KG1 (cell line): ENCODE data around the gene DLG1.

Experiments
- DNase-seq: peaks from one replicate; lab custom pipeline; 2025; lab: John Stamatoyannopoulos, UW

The DLG1 gene

DNA sequence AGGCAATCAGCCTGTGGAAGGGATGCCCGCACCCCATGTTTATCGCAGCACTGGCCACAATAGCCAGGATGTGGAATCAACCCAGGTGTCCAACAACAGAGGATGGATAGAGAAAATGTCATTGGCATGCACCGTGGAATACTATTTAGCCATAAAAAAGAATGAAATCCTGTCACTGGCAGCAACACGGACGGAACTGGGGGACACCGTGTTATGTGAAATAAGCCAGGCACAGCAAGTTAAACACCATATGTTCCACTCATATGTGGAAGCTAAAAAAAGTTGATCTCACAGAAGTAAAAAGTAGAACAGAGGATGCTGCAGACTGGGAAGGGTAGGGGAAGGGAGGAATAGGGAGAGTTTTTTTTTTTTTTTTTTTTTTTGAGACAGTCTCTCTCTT is 284.4 kb downstream of the DLG1 start:
- DNase-seq, result no peak

DNA sequence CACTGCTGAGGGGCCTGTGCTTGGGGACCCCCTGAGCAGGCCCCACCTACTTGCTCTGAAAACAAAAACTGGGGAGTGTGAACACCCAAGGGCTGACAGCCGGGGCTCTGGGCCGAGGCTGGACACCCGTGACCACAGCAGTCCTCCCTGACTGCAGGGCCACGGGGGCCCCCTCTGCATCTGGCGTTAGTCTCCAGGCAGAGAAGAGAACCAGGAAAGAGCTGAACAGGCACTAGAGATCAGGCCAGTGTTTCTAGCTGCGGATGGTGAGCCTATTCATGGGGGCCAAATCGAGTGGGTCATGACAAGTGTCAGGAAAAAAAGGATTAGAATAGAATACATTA is 285.9 kb downstream of the DLG1 start:
- DNase-seq, result no peak

DNA sequence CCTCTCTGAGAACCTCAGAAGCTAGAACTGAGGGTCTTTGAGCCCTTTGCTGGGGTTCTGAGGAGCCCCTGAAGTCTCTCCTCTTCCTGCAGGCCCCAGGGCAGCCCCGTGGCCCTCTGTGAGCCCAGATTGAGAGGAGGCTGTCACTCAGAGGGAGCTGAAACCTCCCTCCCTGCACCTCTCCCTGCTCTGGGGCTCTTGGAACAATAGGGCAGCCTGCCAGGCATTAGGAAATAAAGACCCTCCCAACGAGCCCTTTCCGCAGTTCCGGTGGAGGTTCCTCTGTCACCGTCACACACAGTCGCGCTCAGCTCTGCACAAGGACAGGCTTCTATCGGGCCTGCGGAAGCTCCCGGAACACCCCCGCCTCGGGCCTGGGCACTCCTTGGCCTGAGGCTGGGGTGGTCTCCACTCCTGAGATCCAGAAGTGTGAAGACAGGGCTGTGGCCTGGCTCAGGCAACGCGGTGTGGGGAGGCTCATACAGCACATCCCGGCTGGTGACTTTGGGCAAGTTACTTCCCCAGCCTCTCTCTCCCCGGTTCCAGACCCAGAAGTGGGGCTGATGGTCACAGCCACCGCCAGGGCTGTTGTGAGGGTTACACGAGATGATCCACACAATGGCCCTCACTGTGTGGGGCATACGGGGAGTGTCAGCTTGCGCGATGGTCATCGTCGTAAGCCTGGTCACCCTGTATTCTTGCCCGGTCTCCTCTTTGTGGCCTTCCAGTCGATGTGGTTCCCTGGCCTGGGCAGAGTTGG is 286.5 kb downstream of the DLG1 start:
- no peak for DNase-seq

DNA sequence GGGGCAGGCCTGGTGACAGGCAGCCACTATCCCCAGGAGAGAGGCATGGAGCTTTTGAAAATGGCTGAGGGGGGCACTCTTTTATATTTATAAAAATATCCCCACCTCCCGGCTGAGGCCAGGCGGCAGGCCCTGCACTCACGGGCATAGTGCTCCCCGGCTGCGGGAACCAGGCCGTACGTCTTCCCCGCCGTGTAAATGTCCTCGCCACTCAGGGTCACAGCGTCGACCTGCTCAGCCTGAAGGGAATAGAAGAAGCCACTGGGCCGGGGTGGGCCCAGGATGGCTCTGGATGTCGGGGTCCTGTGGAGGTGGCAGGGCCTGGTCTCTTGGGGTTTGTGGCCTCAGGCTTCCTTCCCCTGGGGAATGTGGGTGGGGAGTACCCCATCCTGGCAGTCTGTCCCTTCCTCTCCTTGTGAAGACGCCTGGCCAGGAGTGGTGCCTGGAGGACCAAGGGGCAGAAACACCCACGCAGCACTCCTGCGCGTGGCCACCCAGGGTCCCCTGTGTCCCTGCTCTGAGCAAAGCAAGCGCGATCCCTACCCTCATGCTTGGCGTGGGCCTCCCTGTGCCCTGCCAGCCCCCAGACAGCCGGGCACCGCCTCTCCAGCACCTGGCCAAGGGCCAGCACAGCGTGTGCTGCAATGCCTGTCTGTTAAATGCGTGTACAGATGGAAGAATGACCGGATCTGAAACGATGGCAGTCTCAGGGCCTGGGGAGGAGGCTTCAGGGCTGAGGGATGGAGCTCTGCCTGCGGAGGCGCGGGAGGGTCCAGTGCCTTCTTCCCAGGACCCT is 287.7 kb downstream of the DLG1 start:
- no peak for DNase-seq

DNA sequence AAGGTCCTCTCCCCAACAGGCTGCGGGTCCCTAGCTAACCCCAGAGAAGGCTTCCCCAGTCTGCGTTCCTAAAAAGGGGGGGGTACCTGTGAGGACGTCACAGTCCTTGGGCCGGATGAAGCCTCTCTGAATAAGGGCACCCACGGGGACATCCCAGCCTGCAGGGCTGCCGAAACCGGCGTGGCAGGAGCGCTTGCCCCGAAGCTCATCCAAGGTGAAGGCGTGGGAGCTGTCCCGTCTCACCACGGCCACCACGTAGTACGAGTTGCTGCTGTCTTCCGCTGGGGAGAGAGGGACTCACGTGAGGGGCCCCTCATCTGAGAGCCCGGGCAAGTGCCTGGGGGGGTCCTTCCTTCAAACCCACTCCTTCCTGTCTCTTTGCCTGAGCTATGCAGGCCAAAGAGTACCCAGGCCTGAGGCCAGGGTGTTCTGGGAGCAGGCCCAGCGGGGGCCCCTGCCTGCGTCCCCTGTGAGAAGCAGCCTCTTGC is 288.8 kb downstream of the DLG1 start:
- DNase-seq, result no peak

DNA sequence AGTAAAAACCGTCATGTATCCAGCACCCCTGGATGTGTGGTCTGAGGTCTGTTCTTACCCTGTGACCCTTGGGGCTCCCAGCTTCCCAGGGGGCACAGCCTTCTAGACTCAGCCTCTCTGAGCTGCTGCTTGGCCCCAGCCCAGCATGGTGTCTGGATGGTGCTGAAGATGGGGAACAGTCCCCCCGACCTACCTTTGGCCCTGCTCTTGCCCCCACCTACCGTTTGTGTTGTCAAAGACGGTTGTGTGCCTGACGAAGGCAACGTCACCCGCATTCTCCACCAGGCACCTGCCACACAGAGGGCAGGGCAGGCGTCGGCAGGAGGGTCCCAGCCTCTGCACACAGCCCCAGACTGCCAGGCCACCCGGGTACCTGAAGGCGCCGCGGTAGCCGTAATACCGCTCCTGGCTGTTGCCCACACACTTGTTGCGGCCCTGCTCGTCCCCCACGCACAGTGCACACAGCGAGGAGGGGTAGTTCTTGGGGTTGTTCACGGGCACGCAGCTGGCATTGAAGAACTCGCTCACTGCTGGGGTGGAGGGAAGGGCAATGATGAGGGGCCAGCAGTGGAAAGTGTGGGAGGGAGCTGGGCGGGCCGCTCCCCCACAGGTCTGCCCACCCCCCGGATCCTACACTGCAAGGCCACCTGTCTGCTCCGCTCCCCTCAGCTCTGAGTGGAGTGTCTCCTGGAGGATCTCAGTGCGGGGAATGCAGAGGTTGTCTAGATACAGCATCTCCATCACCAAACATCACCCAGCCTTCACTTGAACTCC is 289.8 kb downstream of the DLG1 start:
- no peak for DNase-seq

DNA sequence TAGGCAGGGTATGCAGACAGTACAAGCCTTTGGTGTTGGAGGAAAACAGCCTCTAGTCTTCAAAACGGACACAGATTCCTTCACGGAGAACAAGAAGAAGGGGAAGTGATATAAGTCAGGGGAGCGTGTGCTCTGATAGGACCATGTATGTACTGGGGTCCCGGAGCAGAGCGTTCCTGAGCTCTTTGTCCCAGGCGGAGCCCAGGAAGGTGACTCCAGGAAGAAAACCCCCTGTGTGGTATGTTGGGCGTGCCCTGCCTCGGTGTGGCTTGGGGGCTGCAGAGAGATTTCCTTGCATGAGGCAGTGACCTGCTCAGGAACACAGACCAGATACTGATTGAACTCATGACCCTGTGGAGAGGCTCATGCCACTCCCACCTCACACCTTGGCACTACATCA is 290.5 kb downstream of the DLG1 start:
- DNase-seq, result no peak

DNA sequence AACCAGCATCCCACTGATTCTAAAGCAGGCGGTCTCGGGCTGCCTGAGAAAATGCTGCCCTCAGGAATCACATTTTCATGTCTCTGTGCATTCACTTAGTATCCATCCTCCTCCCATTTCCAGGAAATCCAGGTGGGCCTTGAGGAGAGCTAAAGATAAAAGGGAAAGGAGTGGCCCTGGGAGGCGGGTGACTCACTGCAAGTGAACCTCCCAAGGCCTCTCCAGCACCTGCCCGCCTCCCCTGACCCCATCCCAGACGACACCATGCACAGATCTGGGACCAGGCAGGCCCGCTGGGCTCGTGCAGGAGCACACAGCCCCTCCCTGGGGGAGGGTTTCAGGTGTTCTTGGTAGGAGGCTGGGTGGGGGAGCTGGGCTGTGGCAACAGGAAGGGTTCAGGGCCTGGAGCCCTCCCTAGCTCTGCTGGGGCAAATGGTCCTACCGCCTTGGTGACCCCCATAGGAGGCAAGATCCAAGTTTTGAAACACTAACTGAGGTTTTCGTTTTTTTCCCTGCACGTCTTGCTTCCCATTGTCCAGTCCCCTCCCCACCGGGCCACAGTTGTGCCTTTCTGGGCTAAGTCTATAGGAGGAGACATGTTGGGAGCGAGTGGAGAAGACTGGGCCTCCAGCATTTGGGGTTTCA is 291.0 kb downstream of the DLG1 start:
- DNase-seq, result no peak

DNA sequence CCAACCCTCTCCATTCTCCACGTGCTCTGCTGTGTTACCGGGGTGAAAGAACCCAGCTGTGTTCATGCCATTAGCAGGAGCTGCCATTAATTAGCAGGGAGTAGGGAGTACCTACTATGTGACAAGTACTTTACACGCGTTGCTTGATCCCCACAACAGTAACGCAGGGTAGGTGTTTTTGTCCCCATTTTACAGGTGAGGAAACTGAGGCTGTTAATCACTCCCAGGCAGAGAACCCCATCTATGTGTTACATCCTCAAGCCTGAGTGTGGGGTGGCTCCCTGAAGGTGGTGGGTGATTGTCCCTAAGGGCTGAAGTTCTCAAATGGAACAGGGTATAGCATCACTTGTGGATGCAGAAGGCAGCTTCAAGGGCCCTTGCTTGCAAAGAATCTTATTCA is 291.6 kb downstream of the DLG1 start:
- DNase-seq, result no peak

DNA sequence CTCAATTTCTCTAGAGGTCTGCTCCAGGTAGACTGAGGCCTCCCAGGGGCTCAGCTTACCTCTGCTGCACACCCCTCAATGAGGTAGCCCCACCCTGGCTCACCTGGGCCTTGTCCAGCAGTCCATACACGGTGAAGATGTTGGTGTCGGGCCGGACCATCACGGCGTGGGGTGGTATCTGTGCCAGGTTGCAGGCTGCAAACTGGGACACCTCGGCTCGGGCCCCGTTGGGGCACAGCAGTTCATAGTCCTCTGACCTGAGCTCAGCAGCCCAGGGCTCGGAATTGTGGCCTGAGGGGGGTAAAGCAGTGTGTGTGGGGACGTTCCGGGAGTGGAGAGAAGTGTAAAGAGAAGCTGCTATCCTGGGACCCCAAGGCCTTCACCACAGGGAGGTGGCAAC is 292.0 kb downstream of the DLG1 start:
- no peak for DNase-seq

DNA sequence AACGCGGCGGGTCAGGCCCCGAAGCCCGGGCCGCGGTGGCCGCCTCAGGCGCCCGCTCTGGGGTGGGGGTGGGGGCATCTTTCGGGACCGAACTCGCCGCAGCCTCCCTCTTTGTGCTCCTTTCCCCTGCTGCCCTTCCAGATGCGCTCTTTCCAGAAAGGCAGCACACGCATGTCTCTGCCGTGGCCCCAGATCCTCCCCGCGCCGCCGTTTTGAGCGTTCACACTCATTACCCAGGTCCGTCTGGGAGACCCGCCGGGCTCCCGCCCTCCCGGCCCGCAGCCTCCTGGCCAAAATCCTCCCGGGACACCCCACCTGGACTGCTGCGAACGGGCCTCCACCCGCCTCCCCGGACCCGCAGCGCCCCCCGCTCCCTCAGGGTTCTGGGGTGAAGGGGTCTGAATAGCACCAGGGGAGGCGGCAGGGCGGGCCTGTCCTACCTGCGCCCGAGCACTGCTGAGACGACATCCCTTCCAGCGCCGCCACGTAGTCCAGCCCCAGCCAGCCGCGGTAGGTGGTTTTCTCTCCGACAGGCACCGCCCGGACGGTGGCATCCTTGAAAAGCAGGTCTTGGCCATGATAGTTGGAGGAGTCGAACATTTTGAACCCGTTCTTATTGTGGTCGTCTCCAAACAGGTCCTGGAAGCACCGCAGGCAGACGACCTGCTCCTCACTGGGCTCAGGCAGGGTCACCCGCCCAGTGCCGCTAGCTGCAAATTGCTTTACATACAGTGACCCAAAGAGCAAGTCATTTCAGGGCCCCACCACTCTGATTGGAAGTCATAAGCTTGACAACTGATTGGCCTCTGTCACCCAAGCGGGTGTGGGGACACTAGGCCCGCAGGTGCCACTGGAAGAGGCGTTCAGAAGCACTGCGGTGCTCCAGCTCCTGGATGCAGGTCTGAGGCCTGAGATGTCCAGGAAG is 294.7 kb downstream of the DLG1 start:
- DNase-seq, result no peak

DNA sequence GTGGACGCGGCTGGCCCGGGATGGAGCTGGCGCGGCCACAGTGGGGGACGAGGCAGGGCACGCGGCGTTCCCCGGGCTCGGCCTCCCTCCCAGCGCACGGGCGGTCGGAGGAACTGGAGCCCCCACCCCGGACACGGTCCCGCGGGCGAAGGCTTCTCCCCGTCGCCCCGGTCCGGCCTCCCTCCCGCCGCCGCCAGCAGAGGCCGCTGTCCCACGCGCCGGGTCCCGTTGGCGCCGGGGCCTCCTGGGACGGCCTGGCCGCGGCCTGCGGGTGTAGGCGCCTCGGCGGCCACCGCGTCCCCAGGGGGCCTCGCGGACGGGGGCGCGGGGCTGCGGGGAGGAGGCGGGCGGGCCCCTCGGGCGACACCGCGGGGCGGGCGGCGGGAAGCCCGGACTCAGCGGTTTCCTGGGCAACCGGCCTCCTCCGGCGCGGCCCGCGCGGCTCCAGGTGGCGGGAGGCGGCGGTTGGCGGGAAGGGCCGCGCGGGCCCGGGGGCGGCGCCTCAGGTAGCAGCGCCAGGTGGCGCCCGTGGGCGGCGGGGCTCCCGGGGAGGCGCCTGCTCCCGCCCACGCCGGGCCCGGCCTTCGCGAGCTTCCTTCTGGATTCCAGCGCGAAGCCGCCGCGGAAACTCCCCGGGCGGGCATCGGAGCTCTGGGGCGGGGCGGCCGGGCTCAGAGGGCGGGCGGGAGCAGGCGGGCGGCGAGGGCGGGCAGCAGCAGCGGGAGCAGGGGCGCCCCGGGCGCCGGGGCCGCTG is 295.5 kb downstream of the DLG1 start:
- peak; percentile 50 for DNase-seq

DNA sequence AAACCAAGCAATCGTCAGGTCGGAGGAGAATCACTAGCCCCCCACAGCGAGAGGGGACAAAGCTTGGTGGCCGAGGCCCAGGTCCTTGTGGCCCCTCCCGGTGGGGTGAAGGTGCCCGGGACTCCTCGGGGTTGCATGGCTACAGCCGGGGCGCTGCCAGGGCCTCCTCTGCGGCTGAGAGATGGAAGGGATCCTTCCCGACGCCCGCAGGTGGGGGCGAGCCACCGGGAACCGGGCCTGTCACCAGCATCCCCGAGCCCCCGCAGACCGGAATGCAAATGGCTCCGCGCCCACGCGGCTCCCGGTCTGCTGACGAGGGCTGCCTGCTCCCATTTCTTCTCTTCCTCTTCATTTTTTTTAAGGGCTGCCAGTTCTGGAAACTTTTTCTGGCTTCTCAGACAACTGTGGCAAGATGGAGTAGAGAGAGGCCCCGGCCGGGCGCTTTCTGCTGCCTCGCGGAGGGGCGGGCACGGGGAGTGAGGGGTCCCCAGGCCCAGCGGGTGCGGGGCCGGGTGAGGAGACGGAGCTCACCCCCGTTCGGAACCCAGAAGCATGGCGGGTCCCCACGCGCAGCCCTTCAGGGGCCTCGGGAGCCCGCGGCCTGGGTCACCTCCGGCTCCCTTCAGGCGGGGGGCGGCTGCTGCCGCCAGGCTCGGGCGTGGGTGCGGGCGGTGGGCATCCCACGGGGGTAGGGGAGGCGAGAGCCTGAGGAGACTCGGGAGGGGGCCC is 296.3 kb downstream of the DLG1 start:
- DNase-seq, result no peak

DNA sequence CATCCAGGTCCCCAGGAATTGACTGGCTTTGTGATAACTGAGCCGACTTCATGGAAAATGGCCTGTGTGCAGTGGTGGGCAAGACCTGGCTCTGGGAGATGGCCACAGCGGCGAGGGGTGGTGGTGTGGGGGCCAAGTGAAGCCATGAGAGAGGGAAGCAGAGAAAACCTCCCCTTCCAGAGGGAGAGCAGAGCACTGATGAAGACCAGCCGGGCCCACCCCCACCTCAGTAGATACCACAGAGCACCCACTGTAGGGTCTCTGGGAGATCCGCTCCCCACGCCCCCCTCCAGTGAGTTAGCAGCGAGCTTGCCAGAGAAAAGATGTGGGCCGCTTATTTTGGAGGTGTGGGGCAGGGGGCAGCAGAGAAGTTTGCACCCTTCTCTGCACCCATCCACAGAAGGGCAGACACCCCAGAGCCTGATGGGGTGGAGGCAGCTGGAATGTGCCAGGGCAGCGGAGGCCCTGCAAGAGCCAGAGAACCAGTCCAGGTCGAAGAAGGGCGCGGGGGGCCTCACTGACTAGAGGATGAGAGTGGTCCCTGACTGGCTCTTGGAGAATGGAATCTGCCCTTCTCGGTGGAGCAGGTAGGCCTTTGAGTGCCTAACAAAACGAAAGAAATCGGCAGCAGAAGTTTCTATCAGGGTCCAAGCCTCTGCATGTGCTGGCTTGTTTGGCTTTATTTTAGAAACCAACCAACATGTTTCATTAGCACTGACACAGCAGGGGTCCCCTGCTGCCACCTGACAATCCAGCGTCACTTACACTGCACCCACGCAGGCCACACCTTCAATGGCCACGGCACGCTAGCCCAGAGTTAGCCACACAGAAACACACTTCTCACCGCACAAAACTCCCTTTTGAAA is 297.1 kb downstream of the DLG1 start:
- no peak for DNase-seq

DNA sequence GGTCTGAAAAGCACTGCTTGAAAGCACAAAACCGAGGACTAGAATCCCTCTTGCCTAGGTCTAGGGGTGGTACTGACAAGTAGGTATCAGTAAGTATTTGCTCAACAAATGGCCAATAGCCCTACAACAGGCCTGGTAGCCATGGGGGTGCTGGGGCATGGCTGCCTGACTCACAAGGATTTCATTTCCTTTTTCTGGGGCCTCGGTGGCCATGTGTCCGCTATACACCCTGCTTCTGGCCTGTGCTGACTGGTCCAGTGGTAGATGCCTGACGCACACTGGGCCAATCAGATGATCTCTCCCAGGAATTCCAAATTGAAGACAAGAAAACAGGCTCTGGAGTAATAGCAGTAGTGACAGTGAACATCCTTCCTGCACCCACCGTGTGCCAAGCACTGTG is 298.2 kb downstream of the DLG1 start:
- no peak for DNase-seq

DNA sequence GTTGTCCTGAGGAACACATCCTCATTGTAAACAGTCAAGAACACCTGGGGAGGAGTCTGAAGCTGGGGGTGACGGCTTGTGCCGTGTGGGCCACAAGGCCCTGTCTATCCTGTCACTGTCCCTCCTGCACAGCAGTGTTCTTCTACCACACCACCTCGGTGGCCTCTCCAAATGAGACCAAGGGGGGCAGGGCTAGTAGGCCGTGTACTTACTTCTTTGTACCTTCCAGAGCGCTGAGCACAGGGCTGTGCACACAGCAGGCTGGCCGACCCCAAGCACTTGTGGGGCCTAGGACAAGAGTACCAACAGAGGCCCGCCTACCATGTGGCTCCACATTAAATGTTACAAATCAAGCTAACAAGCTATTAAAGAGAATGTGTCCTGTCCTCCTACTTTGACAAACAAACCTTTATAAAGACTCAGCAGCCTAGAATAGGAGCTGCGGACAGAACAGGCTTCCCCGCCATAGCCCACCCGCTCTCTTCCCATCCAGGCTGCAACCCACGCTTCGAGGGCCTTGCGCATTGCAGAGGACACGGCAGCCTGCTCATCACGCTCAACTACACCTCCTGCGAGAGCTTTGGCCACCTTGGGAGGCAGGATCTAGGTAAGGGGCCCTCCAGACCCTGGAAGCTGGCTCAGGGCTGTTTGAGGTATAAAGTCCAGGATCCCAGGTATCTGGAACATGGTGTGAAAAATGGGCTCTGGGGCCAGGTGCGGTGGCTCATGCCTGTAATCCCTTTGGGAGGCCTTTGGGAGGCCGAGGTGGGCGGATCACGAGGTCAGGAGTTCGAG is 299.2 kb downstream of the DLG1 start:
- no peak for DNase-seq

DNA sequence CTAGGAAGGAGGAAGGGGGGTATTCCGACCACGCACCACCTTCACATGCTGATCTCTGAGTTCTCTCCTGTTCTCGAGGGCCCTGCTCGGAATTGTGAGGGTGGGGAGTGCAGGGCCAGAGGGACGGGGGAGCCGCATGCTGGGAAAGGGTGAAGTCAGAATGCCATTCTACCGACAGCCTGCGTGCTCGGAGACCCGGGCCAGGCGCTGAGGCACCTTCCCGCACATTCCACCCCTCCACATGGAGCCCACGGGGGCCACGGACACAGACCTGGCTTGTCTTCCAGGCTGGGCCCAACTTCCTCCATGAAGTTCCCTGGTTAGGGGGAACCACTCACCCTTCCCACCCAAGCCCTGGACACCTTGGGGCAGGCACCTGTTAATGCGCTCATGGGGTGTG is 301.1 kb downstream of the DLG1 start:
- DNase-seq, result no peak
